H1 (cell line): ENCODE results near the gene QPCTL. TPM values are rescaled to one million over a fixed set of nuclear protein-coding genes. Genes with fewer than 3 reads are reported as not detected.

Experiments used
- TAF7 ChIP-seq: optimal IDR thresholded peaks from 2 replicates; pipeline ENCODE3; 2011; ENCODE audit warnings: low read depth, mild to moderate bottlenecking, inconsistent platforms, low read length, moderate library complexity, borderline replicate concordance
- polyA plus RNA-seq, 7 experiments: library from polyadenylated mRNA; depleted of rRNA in 3 of 7; stranded (reverse) in 5 of 7; unstranded in 2 of 7; fragments of >200 nt in 5 of 7; fragments of 200-250 nt in 2 of 7; gene quantifications; 1 replicate in 5 of 7; 2 replicates in 1 of 7; 4 replicates in 1 of 7; pipeline versions ENCODE4 v1.2.1 to v1.2.3, GENCODE V29; 2011 to 2013; ENCODE audit warnings: missing spikeins in 2 of 7, mixed read lengths in 2 of 7
- total RNA-seq: library from RNA; stranded (reverse); fragmentation: NEBNext Ultra II Directional; extraction: Animal tissue kit (Norgen Biotek cat#: 25700); gene quantifications from 2 replicates; pipeline ENCODE4 v1.2.1, GENCODE V29; 2021

Gene QPCTL
- total and polyA plus RNA-seq, 2 of the 8 experiments (the other 6 are each of a cell fraction or from before 2014, with no cell fraction given), result 25.2 to 35.3 TPM

DNA sequence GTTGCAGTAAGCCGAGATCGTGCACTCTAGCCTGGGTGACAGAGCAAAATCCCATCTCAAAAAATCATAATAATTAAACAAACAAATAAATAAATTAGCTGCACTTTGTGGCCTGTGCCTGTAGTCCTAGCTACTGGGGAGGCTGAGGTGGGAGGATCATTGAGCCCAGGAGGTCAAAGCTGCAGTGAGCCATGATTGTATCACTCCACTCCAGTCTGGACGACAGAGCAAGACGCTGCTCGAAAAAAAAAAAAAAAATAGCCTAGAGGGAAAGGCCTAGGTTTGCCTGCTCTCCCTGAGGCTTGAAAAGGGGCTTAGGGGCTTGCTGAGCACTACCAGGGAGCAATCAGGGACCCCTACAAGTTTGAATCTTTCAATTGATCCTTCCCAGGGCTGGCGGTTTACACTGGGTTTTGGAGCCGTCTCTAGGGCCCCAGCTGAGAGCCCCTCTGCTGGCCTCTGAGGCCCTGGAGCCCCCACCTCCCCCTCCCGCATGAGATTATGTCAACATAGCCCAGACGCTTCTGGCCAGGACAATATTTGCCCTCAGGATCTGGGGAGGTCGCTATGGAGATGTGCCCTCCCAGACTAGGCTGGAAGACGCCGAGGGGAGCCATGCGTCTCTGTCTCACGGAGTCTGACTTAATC, 34.8 kb upstream of the QPCTL start (continued):
- no peak for TF ChIP-seq TAF7
- TF ChIP-seq, all 59 proteins: peak for 0
